Psoas muscle (tissue), 8 donors: Measurements from ENCODE around the gene MYBPH. TPM values are rescaled to one million over a fixed set of nuclear protein-coding genes. Genes with fewer than 3 reads are reported as not detected.

Experiments used
- ATAC-seq, 4 donors: fragments of 200-7000 bp; cut with Tn5 transposase; one replicate each; pipeline ENCODE4 v1.9.1; 2020; ENCODE audit warnings: moderate library complexity in 3 of 4, mild to moderate bottlenecking in 2 of 4
- DNase-seq, 2 donors: peaks; one replicate each; pipeline ENCODE4 v3.0.0-alpha.2; 2020
- H3K27ac ChIP-seq: fragments of 200-600 bp; one replicate; pipeline ENCODE4 v1.8.0; 2022
- H3K27me3 ChIP-seq, 3 donors: fragments of 200-600 bp in 1 of 3; one replicate each; pipeline versions ENCODE4 v1.6.1 to v1.8.0; 2013 to 2022; ENCODE audit warnings: low read length in 2 of 3, mild to moderate bottlenecking in 2 of 3, moderate library complexity in 1 of 3; ENCODE audit not compliant: insufficient read depth in 3 of 3
- H3K36me3 ChIP-seq, 2 donors: fragments of 200-600 bp in 1 of 2; one replicate each; pipeline versions ENCODE4 v1.6.1 to v1.8.0; 2013 to 2022; ENCODE audit warnings: low read depth in 1 of 2, mild to moderate bottlenecking in 1 of 2, moderate library complexity in 1 of 2; ENCODE audit not compliant: insufficient read depth in 1 of 2
- H3K4me1 ChIP-seq: fragments of 200-600 bp; one replicate; pipeline ENCODE4 v1.8.0; 2022
- H3K4me3 ChIP-seq: fragments of 200-600 bp; one replicate; pipeline ENCODE4 v1.8.0; 2022; ENCODE audit warnings: mild to moderate bottlenecking
- H3K9me3 ChIP-seq: fragments of 200-600 bp; one replicate; pipeline ENCODE4 v1.8.0; 2022
- WGBS, 3 donors: extraction: QIAGEN DNeasy Blood & Tissue Kit; methylation state at CpG; one replicate each; pipeline versions ENCODE4 v1.1.6 to v1.1.7; 2013; 5-methylcytosine and 5-hydroxymethylcytosine counted together
- intact Hi-C, 2 donors: fragments of 100-400 bp; cut with DNase I; formaldehyde crosslinking; loops; one replicate each; pipeline versions ENCODE4 v1.11.0 to v1.14.2; 2022
- polyA plus RNA-seq, 3 donors: library from polyadenylated mRNA; stranded (reverse); fragments of 200-250 nt; gene quantifications; one replicate each; pipeline ENCODE4 v1.2.3, GENCODE V29; 2013
- total RNA-seq, 4 donors: library from RNA; stranded (reverse); fragmentation: NEBNext Ultra II Directional in 2 of 4; extraction: Animal tissue kit (Norgen Biotek cat#: 25700) in 2 of 4; gene quantifications; one replicate each; pipeline versions ENCODE4 v1.2.1 to v1.2.4, GENCODE V29; 2021 to 2023
- TF ChIP-seq, protein P1 (sequence below): fragments of 200-600 bp; IDR thresholded peaks from one replicate; pipeline ENCODE4 v1.8.0; 2022; ENCODE audit warnings: antibody characterized with exemption
- donor health status: healthy with polysubstance abuse.
- donor health status: DM: no; HTN: no; CAD: no; lungs with moderate emphysema.
- donor health status: Bipolar disorder and iron deficiency.
- donor health status: healthy.
- donor health status: DM: yes; HTN: yes; CAD: no.
- donor health status: DM: no; HTN: no; CAD: no.
- donor health status: DM: no; HTN: no; CAD: no.
- donor health status: DM: yes; HTN: yes; CAD: no.

MYBPH gene
- total and polyA plus RNA-seq, 7 donors: 18.0 to 882 (median 39.1) TPM

DNA sequence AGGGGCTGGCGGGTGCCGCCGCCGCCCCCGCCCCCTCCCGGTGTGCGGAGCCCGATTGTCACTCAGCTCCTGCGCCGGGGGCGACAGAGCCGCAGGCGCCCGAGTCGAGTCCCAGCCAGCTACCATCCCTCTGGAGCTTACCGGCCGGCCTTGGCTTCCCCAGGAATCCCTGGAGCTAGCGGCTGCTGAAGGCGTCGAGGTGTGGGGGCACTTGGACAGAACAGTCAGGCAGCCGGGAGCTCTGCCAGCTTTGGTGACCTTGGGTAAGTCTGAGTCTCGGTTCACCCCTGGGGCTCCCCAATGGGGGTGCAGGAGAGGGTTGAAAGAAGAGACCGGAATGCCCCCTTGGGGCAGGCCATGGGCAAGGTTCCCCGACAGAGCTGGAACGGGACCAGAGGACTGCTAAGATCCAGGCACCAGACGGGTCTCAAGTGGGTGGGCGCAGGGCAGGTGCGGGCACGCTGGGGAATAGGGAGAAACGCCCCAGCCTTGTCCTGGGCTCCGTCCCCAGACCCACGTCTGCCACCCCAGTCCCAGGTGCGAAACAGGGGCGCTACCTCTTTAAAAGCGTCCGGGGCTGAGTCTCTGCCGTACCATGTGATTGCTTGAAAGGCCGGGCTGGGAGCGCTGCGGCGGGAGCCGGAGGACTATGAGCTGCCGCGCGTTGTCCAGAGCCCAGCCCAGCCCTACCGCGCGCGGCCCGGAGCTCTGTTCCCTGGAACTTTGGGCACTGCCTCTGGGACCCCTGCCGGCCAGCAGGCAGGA, 47.8 kb downstream of the MYBPH start, which contains the start of gene ADORA1:
Gene ADORA1, plus strand, starts transcription at position 61 of the 765 bp plus-strand sequence. CDS start 1,116 bp downstream, outside the sequence.
- peaks cover 0 to 8% (median 2%) of the 10 kb centered on the region in 3 donors for H3K27me3 ChIP-seq
- peak within 1 kb of the TSS; percentile 73 for H3K4me3 ChIP-seq
- WGBS, 3 donors: 1% methylated on average over 46 to 51 of the region's 51 CpGs
- H3K4me1 ChIP-seq: peaks cover 42% of the 10 kb centered on the region
- no peaks in the 10 kb centered on the region for H3K36me3 ChIP-seq
- DNase-seq (peak; percentile 64 to 76), ATAC-seq (peak; percentile 82 to 96 (median 90))
- intact Hi-C loops: loop anchor here in 1 of 2 donors (2.0 to 5.0 kb wide), 3 partner anchors 41 to 89 kb away; partner anchors contain the start of gene MYOG
- TF ChIP-seq, protein P1, sequence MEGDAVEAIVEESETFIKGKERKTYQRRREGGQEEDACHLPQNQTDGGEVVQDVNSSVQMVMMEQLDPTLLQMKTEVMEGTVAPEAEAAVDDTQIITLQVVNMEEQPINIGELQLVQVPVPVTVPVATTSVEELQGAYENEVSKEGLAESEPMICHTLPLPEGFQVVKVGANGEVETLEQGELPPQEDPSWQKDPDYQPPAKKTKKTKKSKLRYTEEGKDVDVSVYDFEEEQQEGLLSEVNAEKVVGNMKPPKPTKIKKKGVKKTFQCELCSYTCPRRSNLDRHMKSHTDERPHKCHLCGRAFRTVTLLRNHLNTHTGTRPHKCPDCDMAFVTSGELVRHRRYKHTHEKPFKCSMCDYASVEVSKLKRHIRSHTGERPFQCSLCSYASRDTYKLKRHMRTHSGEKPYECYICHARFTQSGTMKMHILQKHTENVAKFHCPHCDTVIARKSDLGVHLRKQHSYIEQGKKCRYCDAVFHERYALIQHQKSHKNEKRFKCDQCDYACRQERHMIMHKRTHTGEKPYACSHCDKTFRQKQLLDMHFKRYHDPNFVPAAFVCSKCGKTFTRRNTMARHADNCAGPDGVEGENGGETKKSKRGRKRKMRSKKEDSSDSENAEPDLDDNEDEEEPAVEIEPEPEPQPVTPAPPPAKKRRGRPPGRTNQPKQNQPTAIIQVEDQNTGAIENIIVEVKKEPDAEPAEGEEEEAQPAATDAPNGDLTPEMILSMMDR: no peak
- H3K27ac ChIP-seq: peak within 1 kb of the TSS; percentile 64
- H3K9me3 ChIP-seq: no peaks in the 10 kb centered on the region

DNA sequence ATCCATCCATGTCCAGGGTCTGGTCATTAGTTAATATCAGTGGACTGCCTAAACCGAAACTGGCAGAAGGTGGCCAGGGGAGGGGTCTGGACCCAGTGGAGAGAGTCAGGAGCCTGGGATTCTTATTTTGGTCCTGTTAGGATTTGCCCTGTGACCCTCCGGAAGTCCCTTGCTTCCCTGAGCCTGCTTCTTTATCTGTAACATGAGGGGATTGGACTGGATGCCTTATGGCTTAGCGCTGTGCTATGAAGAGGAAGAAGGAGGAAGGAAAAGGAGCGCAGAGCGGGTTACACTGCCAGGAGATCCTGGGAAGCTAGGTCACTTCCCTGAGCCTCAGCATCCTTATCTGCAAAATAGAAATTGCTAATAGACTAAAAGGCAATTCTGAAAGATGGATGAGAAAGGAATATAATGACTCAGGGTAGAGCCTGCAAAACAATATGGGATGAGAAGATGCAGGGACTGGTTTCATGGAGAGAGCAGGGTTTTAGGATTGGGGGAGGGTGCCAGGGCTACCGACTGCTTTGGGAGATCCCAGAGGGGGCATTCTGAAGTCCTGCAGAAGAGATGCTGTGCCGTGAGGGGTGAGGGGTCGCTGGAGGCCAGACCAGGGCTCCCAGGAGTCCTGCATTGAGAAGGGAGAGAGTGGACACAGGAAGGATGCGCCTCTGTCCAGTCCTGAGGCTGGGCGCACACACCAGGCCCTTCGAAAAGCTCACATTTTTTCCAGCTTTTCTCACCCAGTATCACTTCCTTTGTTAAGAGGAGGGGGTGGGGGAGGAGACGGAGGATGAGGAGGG, 48.6 kb downstream of the MYBPH start:
- peaks cover 42% of the 10 kb centered on the region for H3K4me1 ChIP-seq
- intact Hi-C loops: loop anchor here in 1 of 2 donors (2.0 to 5.0 kb wide), 3 partner anchors 40 to 88 kb away; partner anchors contain the start of gene MYOG
- H3K36me3 ChIP-seq: no peaks in the 10 kb centered on the region
- DNase-seq (no peak), ATAC-seq (peak in 1 of 4 donors; percentile 10)
- H3K27me3 ChIP-seq: peaks cover 0 to 11% (median 2%) of the 10 kb centered on the region in 3 donors
- H3K9me3 ChIP-seq: no peaks in the 10 kb centered on the region
- peak overlapping the region; percentile 73 for H3K4me3 ChIP-seq
- peak overlapping the region; percentile 64 for H3K27ac ChIP-seq
- 23 to 31% (median 27%) methylated on average over 12 of the region's 12 CpGs for WGBS, 3 donors
- TF ChIP-seq, protein P1: no peak

DNA sequence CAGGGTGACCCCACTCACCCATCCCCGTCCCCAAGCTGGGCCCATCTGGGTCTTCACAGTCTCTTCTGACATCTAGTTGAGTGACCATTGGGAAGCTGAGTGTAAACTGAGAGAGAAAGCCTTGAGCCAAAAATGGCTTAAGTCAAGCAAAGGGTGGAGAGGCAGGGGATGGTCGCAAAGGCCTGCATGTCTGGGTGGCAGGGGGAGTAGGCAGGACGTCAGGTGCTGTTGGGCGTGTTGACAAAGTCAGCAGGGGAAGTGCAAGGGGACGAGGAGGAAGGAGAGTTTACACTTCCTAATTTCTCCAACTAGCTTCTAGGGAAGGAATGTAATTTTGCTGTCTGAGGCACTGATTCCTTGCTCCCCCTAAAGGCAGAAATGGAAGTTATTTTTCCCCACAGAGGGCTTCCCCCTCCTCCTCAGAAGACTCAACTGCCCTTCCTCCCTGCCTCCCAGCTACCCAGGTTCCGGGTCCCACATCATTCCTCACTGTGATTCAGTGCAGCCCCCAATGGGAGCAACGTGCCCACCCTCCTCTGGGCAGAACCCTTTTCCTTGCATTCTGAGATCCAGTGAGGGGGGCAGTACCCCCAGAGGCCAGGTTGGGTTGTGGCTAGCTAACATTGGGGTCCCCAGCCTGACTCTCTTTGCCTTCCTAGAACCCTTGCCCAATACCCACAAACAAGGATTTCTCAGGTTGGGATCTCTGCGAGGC, 49.3 kb downstream of the MYBPH start:
- Histone ChIP-seq H3K9me3 (no peaks in the 10 kb centered on the region), H3K36me3 (no peaks in the 10 kb centered on the region), H3K27me3 (peaks cover 0 to 17% (median 2%) of the 10 kb centered on the region in 3 donors), H3K27ac (no peak overlapping the region), H3K4me3 (no peak overlapping the region), H3K4me1 (peaks cover 42% of the 10 kb centered on the region)
- 44 to 47% (median 46%) methylated on average over 8 of the region's 8 CpGs for WGBS, 3 donors
- intact Hi-C loops: loop anchor here in 1 of 2 donors (2.0 to 5.0 kb wide), 3 partner anchors 39 to 88 kb away; partner anchors contain the start of gene MYOG
- DNase-seq: no peak
- ATAC-seq: no peak
- TF ChIP-seq, protein P1: peak; percentile 30

DNA sequence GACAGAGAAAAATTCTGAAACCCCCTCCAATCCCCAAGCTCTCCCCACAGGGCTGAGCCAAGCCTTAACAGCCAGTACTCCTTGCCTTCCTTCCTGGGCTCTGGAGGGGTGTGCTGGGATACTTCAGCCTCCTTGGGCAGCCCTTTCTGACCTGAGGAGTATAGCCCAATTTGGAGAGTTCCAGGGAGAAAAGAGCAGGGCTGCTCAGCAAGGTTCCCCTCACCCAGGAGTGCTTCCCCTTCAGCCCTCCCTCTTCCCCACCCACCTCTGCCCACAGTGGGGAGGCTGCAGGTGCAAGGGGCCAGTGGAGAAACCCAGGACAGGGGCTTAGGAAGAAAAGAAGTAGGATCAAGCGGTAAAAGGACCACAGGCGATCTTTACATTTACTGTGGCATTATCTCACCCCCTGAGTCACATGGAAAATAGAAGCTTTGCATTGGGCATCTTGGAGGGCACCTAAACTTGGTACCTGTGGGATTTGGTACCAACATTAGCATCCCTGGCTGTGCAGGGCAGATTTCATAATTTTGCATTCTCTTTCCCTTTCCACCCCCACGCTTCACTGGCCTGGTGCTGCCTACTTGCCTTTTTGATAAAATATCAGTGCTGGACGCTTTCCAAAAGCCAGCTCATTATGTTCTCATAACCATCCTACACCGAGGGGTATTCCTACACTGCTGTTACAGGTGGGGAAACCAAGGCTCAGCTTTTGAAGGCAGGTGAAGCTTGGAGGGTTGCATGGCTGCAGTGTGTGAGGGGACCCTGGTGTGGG, 50.9 kb downstream of the MYBPH start:
- Histone ChIP-seq H3K4me1 (peaks cover 32% of the 10 kb centered on the region), H3K4me3 (no peak overlapping the region), H3K27ac (no peak overlapping the region), H3K27me3 (peaks cover 0 to 29% (median 2%) of the 10 kb centered on the region in 3 donors), H3K36me3 (no peaks in the 10 kb centered on the region), H3K9me3 (no peaks in the 10 kb centered on the region)
- TF ChIP-seq, protein P1: no peak
- DNase-seq: no peak
- intact Hi-C loops: loop anchor here (5.0 kb wide), 2 partner anchors 37 to 48 kb away; partner anchors contain the start of gene MYOG (in 1 of the 2)
- WGBS, 3 donors: 75 to 88% (median 88%) methylated on average over 5 of the region's 5 CpGs
- no peak for ATAC-seq
